ENCODE data around the gene KRT75.

KRT75 gene

GRCh38 chr12:52419656-52420055 lies 14.5 kb downstream of the KRT75 start:
- Histone ChIP-seq H4K20me1 (ENCODE audit: insufficient read depth, low read length, poor library complexity, severe bottlenecking) (no peaks in the 10 kb centered on the region), H3K79me2 (ENCODE audit: insufficient read depth, low read length) (no peaks in the 10 kb centered on the region)

GRCh38 chr12:52418576-52419110 lies 15.5 kb downstream of the KRT75 start:
- Histone ChIP-seq H3K4me1 (ENCODE audit: insufficient read depth, low read length, poor library complexity, severe bottlenecking) (no peaks in the 10 kb centered on the region), H3K27me3 (ENCODE audit: insufficient read depth, low read length, poor library complexity, severe bottlenecking) (no peaks in the 10 kb centered on the region), H3K36me3 (ENCODE audit: insufficient read depth, low read length) (no peaks in the 10 kb centered on the region), H3F3A (ENCODE audit: low read depth) (no peaks in the 10 kb centered on the region), H2AFZ (ENCODE audit: low read length) (no peak overlapping the region), H3K9me2 (replicated peaks; ENCODE audit: low read depth, low read length) (no peaks in the 10 kb centered on the region), H3K9me3 (ENCODE audit: insufficient read depth, low read depth, low read length) (no peaks in the 10 kb centered on the region), H3K9ac (ENCODE audit: low read depth, low read length, poor library complexity, severe bottlenecking) (no peak overlapping the region), H3K79me2 (ENCODE audit: insufficient read depth, low read length) (no peaks in the 10 kb centered on the region), H3K4me3 (ENCODE audit: low read length, poor library complexity, severe bottlenecking) (no peak overlapping the region), H3K4me2 (ENCODE audit: low read depth, low read length, poor library complexity, severe bottlenecking) (no peak overlapping the region), H4K20me1 (ENCODE audit: insufficient read depth, low read length, poor library complexity, severe bottlenecking) (no peaks in the 10 kb centered on the region)
- TF ChIP-seq EZH2phosphoT487 (IDR thresholded peaks at IDR 0.05; ENCODE audit: borderline replicate concordance) (no peak), CTCF (conservative IDR thresholded peaks at IDR 0.05; ENCODE audit: low read length) (no peak)

More at GRCh38 chr12:52419656-52420055, 14.5 kb downstream of the KRT75 start:
- no peaks in the 10 kb centered on the region for H3K4me1 ChIP-seq (ENCODE audit: insufficient read depth, low read length, poor library complexity, severe bottlenecking)
- no peak overlapping the region for H3K9ac ChIP-seq (ENCODE audit: low read depth, low read length, poor library complexity, severe bottlenecking)
- H3F3A ChIP-seq (ENCODE audit: low read depth) = no peaks in the 10 kb centered on the region
- no peak overlapping the region for H3K4me2 ChIP-seq (ENCODE audit: low read depth, low read length, poor library complexity, severe bottlenecking)
- no peak overlapping the region for H3K4me3 ChIP-seq (ENCODE audit: low read length, poor library complexity, severe bottlenecking)
- TF ChIP-seq CTCF (conservative IDR thresholded peaks at IDR 0.05; ENCODE audit: low read length) (no peak), EZH2phosphoT487 (IDR thresholded peaks at IDR 0.05; ENCODE audit: borderline replicate concordance) (no peak)
- H3K27me3 ChIP-seq (ENCODE audit: insufficient read depth, low read length, poor library complexity, severe bottlenecking) = no peaks in the 10 kb centered on the region
- H3K9me2 ChIP-seq (replicated peaks; ENCODE audit: low read depth, low read length) = no peaks in the 10 kb centered on the region
- no peaks in the 10 kb centered on the region for H3K9me3 ChIP-seq (ENCODE audit: insufficient read depth, low read depth, low read length)
- H2AFZ ChIP-seq (ENCODE audit: low read length) = no peak overlapping the region
- H3K36me3 ChIP-seq (ENCODE audit: insufficient read depth, low read length) = no peaks in the 10 kb centered on the region

GRCh38 chr12:52417740-52418139 lies 16.4 kb downstream of the KRT75 start:
- Histone ChIP-seq H3K4me2 (ENCODE audit: low read depth, low read length, poor library complexity, severe bottlenecking) (no peak overlapping the region), H3F3A (ENCODE audit: low read depth) (no peaks in the 10 kb centered on the region), H3K9me3 (ENCODE audit: insufficient read depth, low read depth, low read length) (no peaks in the 10 kb centered on the region), H3K9ac (ENCODE audit: low read depth, low read length, poor library complexity, severe bottlenecking) (no peak overlapping the region), H3K9me2 (replicated peaks; ENCODE audit: low read depth, low read length) (no peaks in the 10 kb centered on the region), H3K79me2 (ENCODE audit: insufficient read depth, low read length) (no peaks in the 10 kb centered on the region), H3K4me3 (ENCODE audit: low read length, poor library complexity, severe bottlenecking) (no peak overlapping the region), H3K4me1 (ENCODE audit: insufficient read depth, low read length, poor library complexity, severe bottlenecking) (no peaks in the 10 kb centered on the region), H2AFZ (ENCODE audit: low read length) (no peak overlapping the region), H3K27me3 (ENCODE audit: insufficient read depth, low read length, poor library complexity, severe bottlenecking) (no peaks in the 10 kb centered on the region), H3K36me3 (ENCODE audit: insufficient read depth, low read length) (no peaks in the 10 kb centered on the region), H4K20me1 (ENCODE audit: insufficient read depth, low read length, poor library complexity, severe bottlenecking) (no peaks in the 10 kb centered on the region)
- TF ChIP-seq EZH2phosphoT487 (IDR thresholded peaks at IDR 0.05; ENCODE audit: borderline replicate concordance) = no peak
- no peak for TF ChIP-seq CTCF (conservative IDR thresholded peaks at IDR 0.05; ENCODE audit: low read length)
